Sigmoid colon (tissue), 4 donors: ENCODE measurements around the gene KAT5.

Source experiments
- EP300 ChIP-seq, 4 donors: sonication (generic); formaldehyde crosslinking; IDR thresholded peaks; one replicate each; pipeline ENCODE4 v1.6.1; 2017; ENCODE audit warnings: antibody characterized with exemption in 4 of 4
- POLR2A ChIP-seq, 2 donors: fragments of 450-650 bp; IDR thresholded peaks; one replicate each; pipeline ENCODE4 v1.6.1; 2016; ENCODE audit warnings: antibody characterized with exemption in 2 of 2, mild to moderate bottlenecking in 2 of 2, moderate library complexity in 2 of 2
- POLR2AphosphoS5 ChIP-seq, 4 donors: sonication (generic); formaldehyde crosslinking; IDR thresholded peaks; one replicate each; pipeline ENCODE4 v1.6.1; 2017; ENCODE audit warnings: antibody characterized with exemption in 4 of 4
- TF ChIP-seq, protein P1 (sequence below), 4 experiments: fragments of 450-650 bp in 3 of 4; fragments of 200-600 bp in 1 of 4; IDR thresholded peaks; one replicate each; pipeline ENCODE4 v1.5.1; 2016 to 2019; ENCODE audit warnings: antibody characterized with exemption in 4 of 4, mild to moderate bottlenecking in 3 of 4, moderate library complexity in 2 of 4

DNA sequence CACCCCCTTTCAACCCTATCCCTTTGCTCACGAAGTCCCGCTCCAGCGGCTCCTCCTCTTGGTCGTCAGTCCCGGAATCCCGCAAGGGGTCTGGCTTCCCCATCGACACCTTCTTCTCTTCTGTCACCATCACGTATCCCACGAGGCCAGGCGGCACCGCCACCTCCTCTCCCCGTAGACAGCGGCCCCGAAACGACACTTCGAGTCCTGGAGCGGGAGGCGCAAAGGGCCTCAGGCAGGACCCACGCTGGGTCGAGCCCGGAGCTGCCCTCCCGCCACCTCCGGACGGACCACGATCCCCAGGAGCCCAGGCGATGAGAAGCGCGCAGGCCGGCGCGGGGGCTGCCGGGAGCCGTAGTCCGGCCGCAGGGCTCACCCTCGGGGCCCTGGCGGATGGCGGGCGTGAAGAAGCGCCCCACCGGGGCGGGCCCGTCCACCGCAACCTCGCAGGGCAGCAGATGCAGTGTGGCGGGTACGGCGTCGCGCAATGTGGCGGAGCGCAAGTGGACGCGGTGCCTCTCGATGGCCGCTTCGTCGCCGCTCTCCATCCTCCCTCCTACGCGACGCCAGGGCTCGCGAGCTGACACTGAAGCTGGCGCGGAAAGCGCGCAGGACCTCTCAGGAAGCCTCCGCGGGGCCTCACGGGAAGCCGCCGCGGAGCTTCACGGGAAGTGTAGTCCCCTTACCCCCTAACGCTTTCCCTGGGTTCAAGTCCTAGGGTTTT is 8.3 kb downstream of the KAT5 start, which contains the start of gene RNASEH2C:
- TF ChIP-seq, protein P1, sequence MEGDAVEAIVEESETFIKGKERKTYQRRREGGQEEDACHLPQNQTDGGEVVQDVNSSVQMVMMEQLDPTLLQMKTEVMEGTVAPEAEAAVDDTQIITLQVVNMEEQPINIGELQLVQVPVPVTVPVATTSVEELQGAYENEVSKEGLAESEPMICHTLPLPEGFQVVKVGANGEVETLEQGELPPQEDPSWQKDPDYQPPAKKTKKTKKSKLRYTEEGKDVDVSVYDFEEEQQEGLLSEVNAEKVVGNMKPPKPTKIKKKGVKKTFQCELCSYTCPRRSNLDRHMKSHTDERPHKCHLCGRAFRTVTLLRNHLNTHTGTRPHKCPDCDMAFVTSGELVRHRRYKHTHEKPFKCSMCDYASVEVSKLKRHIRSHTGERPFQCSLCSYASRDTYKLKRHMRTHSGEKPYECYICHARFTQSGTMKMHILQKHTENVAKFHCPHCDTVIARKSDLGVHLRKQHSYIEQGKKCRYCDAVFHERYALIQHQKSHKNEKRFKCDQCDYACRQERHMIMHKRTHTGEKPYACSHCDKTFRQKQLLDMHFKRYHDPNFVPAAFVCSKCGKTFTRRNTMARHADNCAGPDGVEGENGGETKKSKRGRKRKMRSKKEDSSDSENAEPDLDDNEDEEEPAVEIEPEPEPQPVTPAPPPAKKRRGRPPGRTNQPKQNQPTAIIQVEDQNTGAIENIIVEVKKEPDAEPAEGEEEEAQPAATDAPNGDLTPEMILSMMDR (IDR thresholded peaks at IDR 0.05) = peak in 1 of 4 experiments; percentile 11
- TF ChIP-seq POLR2A (IDR thresholded peaks at IDR 0.05) (peak; percentile 52 to 60), POLR2AphosphoS5 (IDR thresholded peaks at IDR 0.05) (peak; percentile 86 to 94 (median 91)), EP300 (IDR thresholded peaks at IDR 0.05) (no peak)
